Stimulated activated CD4-positive, alpha-beta T cell treated with anti-CD3 and anti-CD28 coated beads, Interleukin-4, amount 100 ng/mL, for 1 hour (primary cell): ENCODE data around the gene CBLC.

ENCODE experiments used
- DNase-seq: peaks from one replicate; pipeline ENCODE4 v3.0.0-alpha.2; 2020

CBLC gene

DNA sequence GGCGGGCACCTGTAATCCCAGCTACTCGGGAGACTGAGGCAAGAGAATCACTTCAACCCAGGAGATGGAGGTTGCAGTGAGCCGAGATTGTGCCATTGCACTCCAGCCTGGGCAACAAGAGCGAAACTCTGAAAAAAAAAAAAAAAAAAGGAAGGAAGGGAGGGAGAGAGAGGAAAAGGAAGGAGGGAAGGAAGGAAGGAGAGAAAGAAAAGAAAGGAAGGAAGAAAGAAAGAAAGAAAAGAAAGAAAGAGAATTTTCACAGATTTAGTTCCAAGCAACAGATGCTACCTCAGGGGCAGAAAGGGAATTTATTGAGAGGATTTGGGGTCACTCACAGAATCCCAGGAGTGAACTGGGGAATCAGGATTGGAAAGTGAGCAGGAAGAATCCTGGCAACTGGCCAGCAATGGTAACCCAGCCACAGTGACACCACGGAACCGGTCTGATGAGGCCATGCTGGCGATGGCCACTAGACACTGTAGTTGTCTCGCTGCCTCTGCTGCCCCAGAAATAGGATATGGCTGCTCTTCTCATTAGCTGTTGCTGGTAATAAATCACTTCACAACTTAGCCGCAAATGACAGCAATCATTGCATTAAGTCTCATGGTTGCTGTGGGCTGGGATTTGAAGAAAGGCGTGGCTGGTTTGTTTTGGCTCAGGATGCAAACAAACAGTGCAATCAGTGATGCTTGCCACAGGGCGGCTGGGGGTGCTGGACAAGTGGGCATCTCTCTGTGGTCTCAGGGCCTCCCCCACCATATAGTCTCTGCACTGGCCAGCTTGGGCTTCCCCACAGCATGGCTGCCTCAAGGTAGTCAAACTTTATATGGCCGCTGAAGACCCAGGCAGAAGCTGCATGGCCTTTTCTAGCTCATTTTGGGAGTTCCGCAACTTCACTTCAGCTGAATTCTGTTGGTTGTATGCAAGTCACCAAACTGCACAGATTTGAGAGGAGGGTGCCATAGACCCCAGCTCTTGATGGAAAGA, 26.0 kb downstream of the CBLC start:
- no peak for DNase-seq

DNA sequence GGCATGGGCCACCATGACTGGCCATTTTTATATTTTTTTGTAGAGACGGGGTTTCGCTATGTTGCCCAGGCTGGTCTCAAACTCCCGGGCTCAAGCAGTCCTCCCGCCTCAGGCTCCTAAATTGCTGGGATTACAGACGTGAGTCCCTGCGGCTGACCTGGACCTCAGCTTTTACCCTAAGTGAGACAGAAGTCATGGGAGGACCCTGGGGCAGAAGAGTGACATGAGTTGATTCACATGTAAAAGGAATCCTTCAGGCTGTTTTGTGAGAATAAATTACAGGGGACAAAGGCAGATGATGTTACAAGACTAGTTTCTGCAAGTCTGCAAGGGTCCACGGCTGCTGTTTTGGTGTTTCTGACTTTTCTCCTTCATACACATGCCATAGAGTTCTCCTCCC, 28.6 kb downstream of the CBLC start:
- DNase-seq, result no peak

DNA sequence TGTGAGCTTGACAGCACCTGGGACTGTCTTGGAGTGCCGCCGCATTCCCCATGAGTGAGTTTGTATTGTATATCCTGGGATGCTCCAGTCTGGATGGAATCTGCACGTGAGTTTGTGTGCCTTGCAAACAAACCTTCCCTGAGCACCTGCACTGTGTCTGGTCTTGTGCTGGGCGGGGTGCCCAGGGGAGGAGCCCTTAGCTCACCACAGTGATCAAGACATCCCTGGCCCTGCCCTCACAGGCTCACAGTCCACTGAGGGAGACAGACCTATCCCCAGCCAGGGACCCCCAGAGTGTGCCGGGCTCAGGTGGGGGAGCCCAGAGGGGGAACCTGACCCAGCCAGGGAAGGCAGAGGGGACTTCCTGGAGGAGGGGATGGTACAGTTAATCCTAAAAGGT, 29.5 kb downstream of the CBLC start:
- no peak for DNase-seq

DNA sequence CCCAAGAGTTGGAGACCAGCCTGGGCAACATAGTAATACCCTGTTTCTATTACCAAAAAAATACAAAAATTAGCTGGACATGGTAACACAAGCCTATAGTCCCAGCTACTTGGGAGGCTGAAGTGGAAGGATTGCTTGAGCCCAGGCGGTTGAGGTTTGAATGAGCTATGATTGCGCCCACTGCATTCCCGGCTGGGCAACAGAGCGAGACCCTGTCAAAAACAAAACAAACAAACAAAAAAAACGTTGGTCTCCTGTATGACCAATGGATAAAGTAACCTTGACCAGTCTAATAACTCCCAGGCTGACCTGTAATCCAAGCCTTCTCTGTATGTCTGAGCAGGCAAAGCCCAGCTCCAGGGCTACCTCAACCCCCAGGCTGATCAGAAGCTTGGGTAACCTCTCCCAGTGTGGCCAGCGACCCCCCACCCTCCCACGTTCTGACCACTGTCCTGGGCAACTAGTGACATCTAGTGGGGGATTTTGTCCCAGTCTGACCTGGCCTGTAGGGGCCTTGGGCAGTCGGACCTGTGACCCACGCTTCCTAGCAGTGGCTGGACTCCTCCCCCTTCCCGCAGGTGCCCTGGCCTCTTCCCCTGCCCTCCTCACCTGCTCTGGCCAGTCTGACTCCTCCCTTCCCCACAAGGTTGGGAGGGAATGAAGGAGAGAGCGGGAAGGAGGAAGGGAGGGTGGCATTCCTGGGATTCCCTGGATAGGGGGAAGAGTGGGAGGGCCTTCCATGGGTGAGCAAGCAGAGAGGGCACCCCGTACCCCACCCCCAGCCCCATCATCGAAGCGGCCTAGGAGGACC, 30.2 kb downstream of the CBLC start:
- no peak for DNase-seq

DNA sequence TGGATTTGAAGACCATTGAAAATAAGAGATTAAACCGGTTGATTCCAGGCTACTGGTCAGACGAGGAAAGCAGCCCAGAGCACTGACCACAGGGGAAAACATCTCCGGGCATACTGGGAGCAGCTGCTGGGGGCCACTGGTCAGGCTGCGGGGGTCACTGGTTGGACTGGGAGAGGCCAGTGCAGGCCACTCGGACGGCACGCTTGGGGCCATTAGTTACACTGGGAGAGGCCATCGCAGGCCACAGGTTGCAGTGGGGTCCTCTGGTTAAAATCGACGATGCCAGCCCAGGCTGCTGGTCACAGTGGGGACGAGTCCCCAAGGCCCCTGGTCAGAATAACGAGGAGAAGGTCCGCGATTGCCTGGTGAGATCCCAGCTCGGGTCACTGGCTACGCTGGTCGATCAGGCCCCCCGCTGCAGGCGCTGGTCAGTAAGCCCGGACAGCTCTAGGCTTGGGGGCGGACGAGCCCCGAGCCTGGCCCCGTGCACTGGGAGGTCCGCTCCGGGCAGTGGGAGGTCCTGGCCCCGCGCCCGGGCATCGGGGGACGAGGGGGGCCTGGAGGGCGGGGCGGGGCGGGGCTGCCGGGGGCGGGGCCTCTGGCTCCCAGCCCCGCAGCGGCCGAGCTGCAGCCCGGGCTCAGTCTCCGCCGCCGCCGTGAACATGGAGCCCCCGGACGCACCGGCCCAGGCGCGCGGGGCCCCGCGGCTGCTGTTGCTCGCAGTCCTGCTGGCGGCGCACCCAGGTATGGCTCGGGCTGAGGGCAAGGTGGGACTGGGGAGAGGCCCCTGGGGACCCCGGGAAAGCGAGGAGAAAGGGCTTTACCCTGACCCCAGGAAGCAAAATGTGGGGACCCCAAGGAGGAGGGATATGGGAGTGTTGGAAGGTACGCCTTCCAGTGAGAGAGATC, 31.0 kb downstream of the CBLC start, which contains the start of gene BCAM:
BCAM (plus strand) TSS at position 641 of the 909 bp plus-strand sequence; CDS start at position 663, 22 bp downstream.
- DNase-seq, result no peak

DNA sequence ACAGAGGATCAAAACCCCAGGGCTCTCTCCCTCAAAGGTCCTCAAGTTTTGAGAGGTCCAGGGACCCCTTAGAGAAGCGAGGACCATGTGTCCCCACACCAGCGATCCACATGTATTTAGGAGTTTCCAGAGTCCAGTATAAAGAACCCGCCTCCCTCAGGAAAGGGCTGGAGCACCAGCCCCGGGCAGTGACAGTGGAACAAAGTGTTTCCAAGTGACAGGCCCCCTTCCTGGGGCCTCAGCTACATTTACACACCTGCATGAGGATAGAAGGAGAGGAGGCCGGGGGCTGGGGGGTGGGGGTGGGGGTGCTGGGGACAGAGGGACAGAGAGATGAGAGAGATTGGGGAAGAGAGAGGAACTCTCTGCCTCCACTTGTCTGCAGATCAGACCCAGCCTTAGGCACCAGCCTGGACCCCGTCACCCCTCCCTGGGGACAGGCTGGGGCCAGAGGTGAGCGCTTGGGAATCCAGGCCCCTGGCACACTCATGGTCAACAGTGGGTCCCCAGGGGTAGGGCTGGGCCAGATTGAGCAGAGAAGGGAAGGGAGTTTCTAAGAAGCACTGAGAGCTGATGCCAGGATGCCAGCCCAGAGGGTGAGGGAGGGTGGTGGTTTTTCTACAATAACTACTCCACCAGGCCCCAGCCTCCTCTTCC, 32.0 kb downstream of the CBLC start:
- no peak for DNase-seq

DNA sequence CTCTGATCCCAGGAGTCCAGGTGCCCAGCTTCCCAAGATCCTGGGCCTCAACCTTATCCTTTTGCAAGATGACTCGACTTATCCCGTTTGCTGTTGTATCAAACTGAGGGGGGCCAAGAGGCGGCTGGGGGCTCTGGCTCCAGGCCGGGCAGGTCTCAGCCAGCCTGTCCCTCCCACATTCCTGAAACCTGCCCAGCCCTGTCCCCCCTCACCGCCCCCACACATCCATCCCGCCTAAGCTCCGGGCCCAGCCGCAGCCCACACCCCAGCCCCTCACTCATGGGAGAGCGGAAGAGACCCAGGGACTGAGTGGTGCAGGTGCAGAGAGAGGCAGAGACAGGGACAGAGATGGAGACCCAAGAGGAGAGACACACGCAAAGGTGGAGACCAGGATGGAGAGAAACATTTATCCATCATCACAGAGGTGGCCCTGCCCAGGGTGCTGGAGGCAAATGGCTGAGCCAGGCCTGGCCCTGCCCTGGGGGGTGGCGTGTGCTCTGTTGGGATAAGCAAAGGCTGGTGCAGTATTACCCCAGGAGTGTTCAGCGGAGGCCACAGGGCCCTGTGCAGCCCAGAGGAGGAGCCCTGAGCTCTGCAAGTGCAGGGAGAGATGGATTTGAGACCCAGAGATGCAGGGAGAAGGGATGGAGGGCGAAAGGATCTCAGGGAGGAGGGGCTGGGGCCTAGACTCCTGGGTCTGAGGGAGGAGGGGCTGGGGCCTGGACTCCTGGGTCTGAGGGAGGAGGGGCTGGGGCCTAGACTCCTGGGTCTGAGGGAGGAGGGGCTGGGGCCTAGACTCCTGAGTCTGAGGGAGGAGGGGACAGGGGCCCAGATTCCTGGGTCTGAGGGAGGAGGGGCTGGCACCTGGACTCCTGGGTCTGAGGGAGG, 32.8 kb downstream of the CBLC start:
- no peak for DNase-seq

DNA sequence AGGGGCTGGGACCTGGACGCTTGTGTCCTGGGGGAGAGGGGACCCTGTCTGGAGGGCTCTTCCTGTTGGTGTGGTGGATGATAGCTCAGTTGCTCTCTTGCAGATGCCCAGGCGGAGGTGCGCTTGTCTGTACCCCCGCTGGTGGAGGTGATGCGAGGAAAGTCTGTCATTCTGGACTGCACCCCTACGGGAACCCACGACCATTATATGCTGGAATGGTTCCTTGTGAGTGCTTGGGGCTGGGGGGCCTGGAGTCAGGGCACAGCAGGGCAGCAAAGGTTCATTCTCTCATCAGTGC, 33.4 kb downstream of the CBLC start:
- DNase-seq, result no peak

DNA sequence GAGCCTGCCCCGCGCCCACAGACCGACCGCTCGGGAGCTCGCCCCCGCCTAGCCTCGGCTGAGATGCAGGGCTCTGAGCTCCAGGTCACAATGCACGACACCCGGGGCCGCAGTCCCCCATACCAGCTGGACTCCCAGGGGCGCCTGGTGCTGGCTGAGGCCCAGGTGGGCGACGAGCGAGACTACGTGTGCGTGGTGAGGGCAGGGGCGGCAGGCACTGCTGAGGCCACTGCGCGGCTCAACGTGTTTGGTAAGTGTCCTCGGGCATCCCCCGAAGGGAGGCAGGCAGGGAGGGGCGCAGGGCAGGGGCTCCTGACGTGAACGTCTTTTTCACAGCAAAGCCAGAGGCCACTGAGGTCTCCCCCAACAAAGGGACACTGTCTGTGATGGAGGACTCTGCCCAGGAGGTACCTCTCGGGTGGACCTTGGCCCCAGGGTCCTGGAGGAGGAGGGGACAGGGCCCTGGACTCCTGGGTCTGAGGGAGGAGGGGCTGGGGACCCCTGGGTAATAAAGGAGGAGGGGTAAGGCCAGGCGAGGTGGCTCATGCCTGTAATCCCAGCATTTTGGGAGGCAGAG, 34.5 kb downstream of the CBLC start:
- DNase-seq, result no peak

DNA sequence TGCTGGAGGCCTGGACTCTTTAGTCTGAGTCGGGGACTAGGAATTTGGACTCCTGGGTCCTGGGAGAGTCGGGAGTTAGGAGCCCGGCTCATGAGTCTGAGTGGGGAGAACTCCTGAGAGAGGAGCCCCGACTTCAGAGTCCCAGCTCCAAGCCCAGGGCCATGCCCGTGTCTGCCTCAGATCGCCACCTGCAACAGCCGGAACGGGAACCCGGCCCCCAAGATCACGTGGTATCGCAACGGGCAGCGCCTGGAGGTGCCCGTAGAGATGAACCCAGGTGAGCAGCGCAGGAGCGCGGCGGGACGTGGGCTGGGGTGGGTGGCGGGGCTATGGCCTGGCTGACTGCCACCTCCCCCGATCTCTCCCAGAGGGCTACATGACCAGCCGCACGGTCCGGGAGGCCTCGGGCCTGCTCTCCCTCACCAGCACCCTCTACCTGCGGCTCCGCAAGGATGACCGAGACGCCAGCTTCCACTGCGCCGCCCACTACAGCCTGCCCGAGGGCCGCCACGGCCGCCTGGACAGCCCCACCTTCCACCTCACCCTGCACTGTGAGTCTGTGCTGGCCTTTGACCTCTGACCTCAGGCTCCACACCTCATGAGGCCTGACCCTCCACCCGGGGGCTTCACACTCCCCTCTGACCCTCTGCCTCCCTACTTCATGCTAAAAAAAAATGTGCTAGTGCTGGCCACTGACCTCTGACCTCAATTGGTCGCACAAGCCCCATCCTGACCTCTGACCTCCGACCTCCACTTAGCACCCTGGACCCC, 35.6 kb downstream of the CBLC start:
- no peak for DNase-seq

DNA sequence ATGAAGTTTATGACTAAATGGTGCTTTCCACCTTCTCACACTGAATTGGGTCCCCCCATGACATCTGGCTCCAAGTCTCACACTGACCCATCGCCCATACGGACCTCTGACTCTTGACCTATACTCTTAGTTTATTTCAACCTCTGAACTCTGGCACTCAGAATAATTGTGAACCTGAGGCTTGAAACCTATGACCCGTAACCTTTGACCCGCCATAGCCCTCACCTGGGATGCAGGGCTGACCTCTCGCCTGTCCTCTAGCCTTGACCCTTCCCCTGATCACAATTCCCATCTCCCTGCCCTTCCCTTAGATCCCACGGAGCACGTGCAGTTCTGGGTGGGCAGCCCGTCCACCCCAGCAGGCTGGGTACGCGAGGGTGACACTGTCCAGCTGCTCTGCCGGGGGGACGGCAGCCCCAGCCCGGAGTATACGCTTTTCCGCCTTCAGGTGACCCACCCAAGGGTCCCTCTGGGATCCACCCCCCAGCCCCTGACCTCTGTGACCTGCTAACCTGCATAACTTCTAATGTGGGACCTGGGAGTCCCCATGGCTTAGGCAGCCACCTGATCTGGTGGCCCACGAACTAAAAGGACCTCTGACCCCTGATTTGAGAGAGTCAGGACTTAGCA, 36.3 kb downstream of the CBLC start:
- DNase-seq, result no peak

DNA sequence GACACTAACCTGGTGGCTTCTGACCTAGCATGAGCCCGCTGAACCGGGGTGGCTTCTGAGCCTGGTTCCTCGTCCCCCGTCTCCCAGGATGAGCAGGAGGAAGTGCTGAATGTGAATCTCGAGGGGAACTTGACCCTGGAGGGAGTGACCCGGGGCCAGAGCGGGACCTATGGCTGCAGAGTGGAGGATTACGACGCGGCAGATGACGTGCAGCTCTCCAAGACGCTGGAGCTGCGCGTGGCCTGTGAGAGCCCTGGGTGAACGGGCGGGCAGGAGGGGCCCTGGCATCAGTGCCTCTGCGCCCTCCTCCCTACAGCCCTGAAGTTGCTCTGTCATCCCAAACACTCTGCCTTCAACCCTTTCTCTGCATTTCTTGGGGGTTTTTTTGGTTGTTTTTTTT, 36.8 kb downstream of the CBLC start:
- no peak for DNase-seq

DNA sequence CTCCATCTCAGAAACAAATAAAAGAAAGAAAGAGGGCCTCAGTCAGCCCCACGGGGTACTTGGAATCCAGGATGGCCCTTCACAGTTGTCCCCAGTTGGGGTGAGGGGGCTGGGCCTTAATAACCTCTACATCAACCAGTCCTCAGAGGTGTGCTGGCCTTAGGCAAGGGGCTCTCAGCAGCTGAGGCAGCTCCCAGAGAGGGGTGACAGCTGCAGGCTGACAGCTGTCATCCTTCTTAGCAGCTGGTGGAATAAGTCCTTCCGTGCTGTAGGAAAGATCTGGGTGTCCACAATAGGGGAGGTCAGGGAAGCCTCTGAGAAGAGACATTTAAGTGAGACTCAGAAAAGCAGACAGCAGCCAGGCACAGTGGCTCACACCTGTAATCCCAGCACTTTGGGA, 38.6 kb downstream of the CBLC start:
- no peak for DNase-seq

DNA sequence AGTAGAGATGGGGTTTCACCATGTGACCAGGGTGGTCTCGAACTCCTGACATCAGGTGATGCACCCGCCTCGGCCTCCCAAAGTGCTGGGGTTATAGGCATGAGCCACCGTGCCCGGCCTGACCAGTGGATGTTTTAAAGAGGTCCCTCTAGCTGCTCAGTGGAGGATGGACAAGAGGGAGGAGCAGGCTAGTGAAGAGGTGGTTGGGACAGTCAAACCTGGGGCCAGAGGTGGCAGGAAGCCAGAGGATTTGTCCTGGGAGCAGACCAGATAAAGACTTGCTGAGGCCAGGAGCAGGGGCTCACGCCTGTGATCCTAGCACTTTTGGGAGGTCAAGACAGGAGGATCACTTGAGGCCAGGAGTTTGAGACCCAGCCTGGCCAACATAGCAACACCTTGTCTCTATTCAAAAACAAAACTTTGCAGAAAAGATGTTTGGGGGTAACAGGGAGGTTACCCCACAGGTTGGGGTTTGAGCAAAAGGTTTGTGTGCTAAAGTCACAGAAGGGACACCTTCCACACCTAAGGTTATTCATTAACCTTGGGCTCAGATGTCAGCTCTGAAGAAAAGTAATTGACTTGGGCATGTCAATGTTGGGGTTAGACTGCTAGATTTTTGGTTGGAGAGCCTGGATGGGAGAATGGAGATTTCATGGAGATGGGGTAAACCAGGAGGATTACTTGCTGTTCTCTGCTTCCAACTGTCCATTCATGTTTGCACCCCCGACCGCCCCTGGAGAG, 40.2 kb downstream of the CBLC start:
- no peak for DNase-seq

DNA sequence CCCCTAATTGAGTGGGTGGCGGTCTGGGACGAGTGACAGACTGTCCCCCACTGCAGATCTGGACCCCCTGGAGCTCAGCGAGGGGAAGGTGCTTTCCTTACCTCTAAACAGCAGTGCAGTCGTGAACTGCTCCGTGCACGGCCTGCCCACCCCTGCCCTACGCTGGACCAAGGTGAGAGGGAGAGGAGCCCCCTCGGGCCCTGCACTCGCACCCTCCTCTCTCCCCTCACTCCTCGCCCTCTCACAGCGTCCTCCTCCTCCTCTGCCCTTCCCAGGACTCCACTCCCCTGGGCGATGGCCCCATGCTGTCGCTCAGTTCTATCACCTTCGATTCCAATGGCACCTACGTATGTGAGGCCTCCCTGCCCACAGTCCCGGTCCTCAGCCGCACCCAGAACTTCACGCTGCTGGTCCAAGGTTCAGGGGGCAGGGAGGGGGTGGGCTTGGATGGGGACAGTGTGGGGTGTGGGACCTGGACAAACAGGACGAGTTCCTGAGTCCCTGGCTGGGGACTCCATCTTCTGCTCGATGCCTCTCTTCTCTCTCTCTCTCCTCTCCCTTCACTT, 40.9 kb downstream of the CBLC start:
- DNase-seq, result no peak

DNA sequence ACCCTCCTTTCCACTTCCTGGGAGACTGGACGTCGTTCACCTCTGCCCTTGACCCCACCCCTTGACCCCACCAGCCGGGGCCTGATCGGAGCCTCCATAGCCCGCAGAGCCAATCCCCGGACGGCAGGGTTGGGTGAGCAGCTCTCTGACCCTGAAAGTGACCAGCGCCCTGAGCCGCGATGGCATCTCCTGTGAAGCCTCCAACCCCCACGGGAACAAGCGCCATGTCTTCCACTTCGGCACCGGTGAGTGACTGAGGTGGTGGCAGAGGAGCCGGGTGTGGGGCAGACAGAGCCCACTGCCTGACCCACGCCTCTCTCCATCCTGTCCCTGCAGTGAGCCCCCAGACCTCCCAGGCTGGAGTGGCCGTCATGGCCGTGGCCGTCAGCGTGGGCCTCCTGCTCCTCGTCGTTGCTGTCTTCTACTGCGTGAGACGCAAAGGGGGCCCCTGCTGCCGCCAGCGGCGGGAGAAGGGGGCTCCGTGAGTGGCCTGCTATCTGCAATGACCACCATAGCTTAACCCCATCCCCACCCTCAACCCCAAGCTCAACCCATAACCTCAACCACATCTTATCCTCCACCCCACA, 41.6 kb downstream of the CBLC start:
- no peak for DNase-seq

DNA sequence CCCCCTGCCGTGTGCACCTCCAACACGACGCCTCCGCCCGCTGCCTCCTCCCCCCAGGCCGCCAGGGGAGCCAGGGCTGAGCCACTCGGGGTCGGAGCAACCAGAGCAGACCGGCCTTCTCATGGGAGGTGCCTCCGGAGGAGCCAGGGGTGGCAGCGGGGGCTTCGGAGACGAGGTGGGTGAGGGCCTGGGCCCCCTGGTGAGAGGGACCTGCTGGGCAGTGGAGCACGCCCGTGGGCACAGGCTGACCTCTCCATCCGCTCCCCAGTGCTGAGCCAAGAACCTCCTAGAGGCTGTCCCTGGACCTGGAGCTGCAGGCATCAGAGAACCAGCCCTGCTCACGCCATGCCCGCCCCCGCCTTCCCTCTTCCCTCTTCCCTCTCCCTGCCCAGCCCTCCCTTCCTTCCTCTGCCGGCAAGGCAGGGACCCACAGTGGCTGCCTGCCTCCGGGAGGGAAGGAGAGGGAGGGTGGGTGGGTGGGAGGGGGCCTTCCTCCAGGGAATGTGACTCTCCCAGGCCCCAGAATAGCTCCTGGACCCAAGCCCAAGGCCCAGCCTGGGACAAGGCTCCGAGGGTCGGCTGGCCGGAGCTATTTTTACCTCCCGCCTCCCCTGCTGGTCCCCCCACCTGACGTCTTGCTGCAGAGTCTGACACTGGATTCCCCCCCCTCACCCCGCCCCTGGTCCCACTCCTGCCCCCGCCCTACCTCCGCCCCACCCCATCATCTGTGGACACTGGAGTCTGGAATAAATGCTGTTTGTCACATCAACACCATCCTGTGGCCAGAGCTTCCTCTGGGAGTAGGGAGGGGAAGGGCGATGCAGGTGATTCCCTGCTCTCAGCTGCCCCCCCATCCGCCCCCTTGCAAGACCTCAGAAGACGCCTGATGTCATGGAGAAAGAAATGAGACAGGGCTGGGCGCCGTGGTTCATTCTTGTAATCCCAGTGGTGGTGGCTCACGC, 43.2 kb downstream of the CBLC start:
- DNase-seq, result no peak
